Renal cortical epithelial cell (primary cell): ENCODE results near the gene SSH2. TPM values are rescaled to one million over a fixed set of nuclear protein-coding genes. Genes with fewer than 3 reads are reported as not detected.
"Not testable (repeated sequence)": the region's sequence is repeated elsewhere in the genome, so short reads cannot be mapped to it uniquely, and the experiment has no call there.

Experiments used
- DNase-seq: peaks from one replicate; pipeline ENCODE4 v3.0.0-alpha.2; 2011; ENCODE audit warnings: low read depth
- total RNA-seq: library from RNA; depleted of rRNA; stranded (reverse); fragments of >200 nt; gene quantifications from 2 replicates; pipeline ENCODE4 v1.2.3, GENCODE V29; 2014

SSH2 gene
- total RNA-seq, 1 donor from 2014 or later = 48.2 TPM

GRCh38 chr17:29709866-29710519 is 220.0 kb downstream of the SSH2 start:
- DNase-seq = peak; percentile 98

GRCh38 chr17:29707212-29707571 is 222.8 kb downstream of the SSH2 start:
- DNase-seq = no peak

DNA sequence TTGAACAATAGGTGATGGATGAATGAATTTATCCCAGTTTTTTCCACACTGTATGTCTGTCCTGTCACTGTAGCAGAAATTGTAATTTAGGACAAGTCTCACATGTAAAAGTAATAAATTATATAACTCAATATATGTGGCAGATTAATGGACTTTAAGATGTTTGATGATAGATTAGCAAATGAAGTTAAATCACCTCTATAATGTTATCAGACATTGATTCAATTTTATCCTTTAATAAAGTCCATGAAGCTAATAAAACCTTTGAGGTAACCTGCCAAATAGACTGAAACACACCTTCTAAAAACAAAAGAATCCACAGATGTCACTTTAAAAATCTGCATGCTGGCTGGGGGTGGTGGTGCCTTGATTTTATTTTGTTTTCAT is 224.0 kb downstream of the SSH2 start:
- no peak for DNase-seq

- DNase-seq = no peak
Observed at GRCh38 chr17:29705386-29705785, 224.6 kb downstream of the SSH2 start.

DNA sequence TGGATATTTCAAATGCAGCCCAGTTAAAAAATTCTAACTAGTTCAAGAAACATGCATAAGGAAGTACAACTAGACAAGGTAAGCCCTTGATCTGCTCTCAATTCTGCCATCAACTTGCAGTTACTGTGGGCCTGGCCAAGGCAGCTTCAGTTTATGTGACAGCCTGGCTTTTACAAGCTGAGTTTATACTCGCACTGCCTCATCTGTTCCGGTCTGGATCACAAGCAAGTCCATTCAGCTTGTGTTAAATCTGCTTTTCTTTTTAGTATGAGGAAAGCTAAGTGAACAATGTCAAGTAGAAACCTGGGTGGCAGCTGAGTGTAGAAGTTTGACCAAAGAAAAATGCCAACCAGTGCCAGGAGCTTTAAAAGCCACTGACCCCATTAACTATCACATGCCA is 230.7 kb downstream of the SSH2 start:
- peak; percentile 92 for DNase-seq

- DNase-seq = no peak
Observed at GRCh38 chr17:29698837-29699236, 231.2 kb downstream of the SSH2 start.

- DNase-seq = no peak
Observed at GRCh38 chr17:29698019-29698777, 231.8 kb downstream of the SSH2 start.

- DNase-seq = no peak
Observed at GRCh38 chr17:29697371-29697770, 232.7 kb downstream of the SSH2 start.

- peak; percentile 49 for DNase-seq
Observed at GRCh38 chr17:29694918-29695563, 235.0 kb downstream of the SSH2 start.

- no peak for DNase-seq
Observed at GRCh38 chr17:29693751-29694150, 236.3 kb downstream of the SSH2 start.

- DNase-seq = no peak
Observed at GRCh38 chr17:29687596-29687995, 242.4 kb downstream of the SSH2 start.

DNA sequence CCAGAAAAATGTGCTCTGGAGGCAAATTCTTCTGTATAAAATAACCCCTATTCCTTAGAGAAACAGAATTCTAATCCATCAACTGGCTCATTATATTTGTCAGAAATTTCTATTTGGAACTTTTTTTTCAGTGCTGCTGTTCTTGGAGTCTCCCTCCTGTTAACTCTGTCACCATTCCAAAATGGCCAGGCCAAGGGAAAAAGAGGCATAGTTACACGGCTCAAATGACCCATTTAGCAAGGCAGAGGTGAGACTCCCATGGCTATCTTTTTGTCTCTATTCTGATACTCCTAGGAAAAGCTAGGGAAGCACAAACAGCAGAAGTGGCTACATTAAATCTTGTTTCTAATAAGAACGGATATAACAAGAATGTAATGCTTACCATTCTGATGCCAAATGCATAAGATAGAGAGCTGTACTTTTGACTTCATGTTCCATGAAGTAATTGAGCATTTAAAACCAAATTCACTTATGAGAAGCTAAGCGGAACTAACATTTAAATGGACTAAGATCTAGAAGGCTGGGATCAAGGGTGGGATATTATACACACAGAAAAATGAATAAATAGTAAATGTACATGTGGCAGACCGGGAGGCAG is 242.9 kb downstream of the SSH2 start:
- no peak for DNase-seq

DNA sequence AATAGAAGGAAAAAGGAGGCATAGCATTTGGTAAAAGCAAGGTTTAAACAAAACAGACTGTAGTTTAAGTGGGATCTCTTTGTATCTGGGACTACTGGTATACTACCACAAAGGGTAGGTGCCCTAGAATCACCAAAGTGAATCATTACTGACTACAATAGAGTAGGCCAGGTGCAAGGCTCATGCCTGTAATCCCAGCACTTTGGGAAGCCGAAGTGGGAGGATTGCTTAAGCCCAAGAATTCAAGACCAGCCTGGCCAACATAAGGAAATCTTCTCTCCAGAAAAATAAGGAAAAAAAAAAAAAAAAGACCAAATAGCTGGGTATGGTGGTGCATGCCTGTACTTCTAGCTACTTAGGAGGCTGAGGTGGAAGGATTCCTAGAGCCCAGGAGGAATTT is 246.5 kb downstream of the SSH2 start:
- no peak for DNase-seq

GRCh38 chr17:29682987-29683386 is 247.0 kb downstream of the SSH2 start:
- peak; percentile 33 for DNase-seq

DNA sequence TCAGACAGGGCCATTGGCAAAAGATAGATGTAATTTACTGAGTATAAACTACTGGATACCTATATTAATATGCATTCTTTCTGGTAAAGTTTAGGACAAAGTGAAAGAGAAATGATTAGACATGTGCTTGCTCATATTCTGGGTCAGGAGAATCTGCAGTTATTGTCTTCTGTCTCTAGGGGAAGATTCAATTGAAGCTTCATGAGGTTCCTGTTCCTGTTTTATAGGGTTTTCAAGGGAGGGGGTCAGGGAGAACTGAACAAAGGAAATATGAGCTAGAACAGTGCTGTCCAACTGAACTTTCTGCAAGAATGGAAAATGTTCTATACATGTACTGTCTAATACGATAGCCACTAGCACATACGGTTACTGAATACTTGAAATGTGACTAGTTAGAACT is 248.0 kb downstream of the SSH2 start:
- no peak for DNase-seq

DNA sequence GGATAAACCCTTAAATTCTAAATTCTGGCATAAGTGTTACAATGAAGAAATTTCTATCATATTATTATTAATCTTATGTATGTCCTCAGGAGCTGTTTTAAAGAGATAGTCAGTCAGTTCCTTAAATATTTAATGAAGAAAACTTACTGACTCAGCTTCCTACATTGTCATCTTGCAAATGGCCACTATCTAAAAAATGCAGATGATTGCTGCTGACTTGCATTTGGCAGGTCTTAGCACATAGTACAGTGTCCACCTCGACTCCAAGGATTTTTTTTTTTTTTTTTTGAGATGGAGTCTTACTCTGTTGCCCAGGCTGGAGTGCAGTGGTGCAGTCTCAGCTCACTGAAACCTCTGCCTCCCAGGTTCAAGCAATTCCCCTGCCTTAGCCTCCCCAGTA is 252.2 kb downstream of the SSH2 start:
- no peak for DNase-seq

DNA sequence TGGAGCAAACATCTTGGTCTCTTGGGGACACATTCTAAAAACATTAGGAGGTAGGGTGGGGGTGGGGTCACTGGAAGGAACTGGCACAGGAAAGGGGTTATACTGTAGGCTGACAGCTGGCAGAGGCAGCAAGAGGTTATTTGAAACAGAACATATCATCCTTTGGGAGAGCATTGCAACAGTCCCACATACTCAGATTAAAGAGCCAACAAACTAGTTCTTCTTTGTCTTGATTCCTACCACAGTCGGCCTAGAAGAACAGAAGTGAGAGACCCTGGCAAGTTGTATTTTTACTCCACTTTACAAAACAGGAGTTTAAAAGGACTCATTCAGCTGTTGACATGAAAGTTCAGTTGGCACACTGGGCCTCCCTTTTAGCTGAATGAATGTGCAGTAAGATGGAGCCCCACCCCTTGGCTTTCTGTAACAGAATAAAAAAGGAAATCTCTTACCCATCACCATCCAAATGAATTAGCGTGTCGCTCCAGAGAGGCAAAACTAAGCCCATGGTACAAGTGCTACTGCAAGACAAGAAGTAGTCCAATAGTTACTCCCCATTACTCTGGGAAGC is 252.7 kb downstream of the SSH2 start:
- DNase-seq = no peak

DNA sequence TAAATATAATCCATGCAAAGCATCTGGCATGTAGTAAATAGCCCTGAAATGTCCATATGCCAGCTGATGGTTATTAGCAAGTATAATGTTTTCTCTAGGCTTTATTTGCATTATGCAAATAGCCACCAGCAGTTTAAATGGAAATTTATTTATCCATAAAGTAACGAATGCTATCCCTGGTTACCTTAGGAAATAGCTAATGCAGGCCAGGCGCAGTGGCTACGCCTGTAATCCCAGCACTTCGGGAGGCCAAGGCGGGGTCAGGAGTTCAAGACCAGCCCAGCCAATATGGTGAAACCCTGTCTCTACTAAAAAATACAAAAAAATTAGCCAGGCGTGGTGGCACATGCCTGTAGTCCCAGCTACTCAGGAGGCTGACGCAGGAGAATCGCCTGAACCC is 254.1 kb downstream of the SSH2 start:
- DNase-seq = not testable (repeated sequence)

DNA sequence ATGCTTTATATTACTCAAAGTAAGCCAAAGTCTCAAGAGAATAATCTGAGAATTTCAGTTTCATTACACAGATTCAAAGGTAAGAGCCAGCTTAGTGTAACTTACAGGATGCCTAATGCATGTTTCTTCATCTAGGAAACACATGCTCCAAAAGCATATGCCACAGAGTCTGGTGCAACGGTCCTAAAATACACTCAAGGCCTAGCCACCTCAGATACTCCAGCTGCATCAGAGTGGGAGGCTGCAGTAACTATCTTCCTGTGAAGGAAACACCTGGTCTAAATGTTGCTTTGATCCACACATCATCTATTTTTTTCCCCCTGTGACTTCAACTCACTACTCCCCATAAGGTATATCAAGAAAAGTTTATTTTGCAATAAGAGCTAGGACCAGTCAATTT is 255.7 kb downstream of the SSH2 start:
- DNase-seq = no peak

DNA sequence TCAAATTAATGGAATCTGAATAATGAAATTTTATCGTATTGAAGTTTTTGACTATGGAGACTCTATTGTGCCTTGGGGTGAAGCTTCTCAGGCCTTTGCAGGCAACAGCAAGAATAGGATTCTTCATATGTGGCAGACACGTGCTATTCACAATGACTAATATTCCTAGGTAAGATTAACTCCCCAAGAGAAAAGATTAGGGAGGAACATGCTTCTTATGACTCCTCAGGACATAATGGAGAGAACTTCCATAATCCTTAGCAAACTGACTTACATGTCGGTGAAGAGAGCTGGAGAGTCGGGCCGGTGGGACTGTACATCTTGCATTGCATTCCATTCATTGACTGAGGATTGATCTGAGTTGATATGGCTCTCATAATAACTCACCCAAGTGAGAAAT is 258.4 kb downstream of the SSH2 start:
- no peak for DNase-seq

DNA sequence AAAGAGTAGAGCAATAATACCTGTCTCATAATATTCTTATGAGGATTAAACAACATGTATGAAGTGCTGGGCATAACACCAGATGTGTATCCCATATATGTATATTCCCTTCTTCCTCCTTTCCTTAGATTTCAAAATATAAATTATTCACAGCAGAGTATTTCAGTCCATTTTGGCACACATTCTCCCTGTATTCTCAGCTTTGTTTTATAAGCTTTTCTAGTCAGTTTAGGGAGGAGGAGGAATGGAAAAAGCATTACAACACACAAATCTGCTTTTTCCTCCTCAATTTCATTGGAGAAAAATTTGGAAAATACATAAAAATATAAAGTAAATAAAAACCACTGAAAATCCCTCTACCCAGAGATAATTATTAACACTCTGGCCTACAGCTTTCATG is 260.8 kb downstream of the SSH2 start:
- DNase-seq = no peak

DNA sequence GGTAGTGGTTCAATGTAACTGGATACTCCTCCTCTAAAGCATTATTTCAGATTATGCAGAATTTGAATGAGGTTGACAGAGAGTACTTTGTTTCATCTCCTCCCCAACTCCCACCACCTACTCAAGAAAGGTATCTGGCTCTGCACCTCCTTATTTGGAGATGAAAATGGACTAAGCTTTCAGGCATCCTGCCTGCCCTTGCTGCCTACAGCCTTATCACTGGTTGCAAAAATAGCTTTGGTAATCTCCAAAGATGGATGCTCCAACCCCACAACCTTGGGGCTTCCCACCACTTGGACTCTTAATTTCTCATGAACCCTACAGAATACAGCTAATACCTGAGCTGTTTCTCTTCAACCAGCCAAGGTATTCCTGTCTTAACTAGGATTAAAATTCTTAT is 262.1 kb downstream of the SSH2 start:
- no peak for DNase-seq

DNA sequence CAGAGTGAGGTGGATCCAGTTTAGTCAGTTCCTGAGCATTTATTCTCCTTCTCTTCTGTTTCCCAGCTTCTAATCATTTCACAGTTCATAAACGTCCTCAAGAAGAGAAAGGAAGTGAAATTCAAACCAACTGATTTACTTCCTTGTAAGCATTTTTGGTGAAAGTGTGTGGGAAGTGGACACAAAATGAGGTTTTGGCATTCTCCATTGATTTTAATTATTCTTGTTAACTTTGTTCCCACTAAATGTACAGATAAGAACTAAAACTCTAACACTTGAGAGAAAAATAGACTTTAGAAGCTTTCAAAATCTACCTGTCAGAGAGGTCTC is 264.6 kb downstream of the SSH2 start:
- DNase-seq = peak; percentile 70
